Hepatocyte (in vitro differentiated cells): ENCODE measurements around the gene OCA2. TPM values are rescaled to one million over a fixed set of nuclear protein-coding genes. Genes with fewer than 3 reads are reported as not detected.
A peak's percentile ranks its signal among the peaks of the same experiment; 100 is the strongest.

Source experiments
- DNase-seq: peaks from one replicate; pipeline ENCODE4 v3.0.0-alpha.2; 2016; ENCODE audit warnings: low spot score
- H2AFZ ChIP-seq: fragments of 200-600 bp; sonication (generic); 2 replicates; pipeline ENCODE4 v1.6.0; 2016; ENCODE audit warnings: antibody characterized with exemption, mild to moderate bottlenecking
- H3K27ac ChIP-seq: fragments of 200-600 bp; sonication (generic); 2 replicates; pipeline ENCODE4 v1.5.1; 2016; ENCODE audit warnings: mild to moderate bottlenecking
- H3K27me3 ChIP-seq: fragments of 200-600 bp; sonication (generic); 2 replicates; pipeline ENCODE4 v1.6.1; 2016
- H3K36me3 ChIP-seq: fragments of 200-600 bp; sonication (generic); replicated peaks from 2 replicates; pipeline ENCODE4 v1.5.1; 2016; ENCODE audit warnings: low read depth; ENCODE audit not compliant: insufficient read depth
- H3K4me1 ChIP-seq: fragments of 200-600 bp; sonication (generic); 2 replicates; pipeline ENCODE4 v1.5.1; 2016; ENCODE audit warnings: mild to moderate bottlenecking, moderate library complexity; ENCODE audit not compliant: insufficient read depth
- H3K4me2 ChIP-seq: fragments of 200-600 bp; sonication (generic); 2 replicates; pipeline ENCODE4 v1.6.0; 2016
- H3K4me3 ChIP-seq: fragments of 200-600 bp; sonication (generic); 2 replicates; pipeline ENCODE4 v1.5.1; 2016; ENCODE audit warnings: mild to moderate bottlenecking
- H3K79me2 ChIP-seq: fragments of 200-600 bp; sonication (generic); 2 replicates; pipeline ENCODE4 v1.6.0; 2017; ENCODE audit warnings: mild to moderate bottlenecking
- H3K9me2 ChIP-seq: fragments of 200-600 bp; sonication (generic); replicated peaks from 2 replicates; pipeline ENCODE4 v1.6.0; 2017; ENCODE audit warnings: mild to moderate bottlenecking; ENCODE audit not compliant: insufficient read depth
- H3K9me3 ChIP-seq: fragments of 200-600 bp; sonication (generic); 2 replicates; pipeline ENCODE4 v1.5.1; 2016; ENCODE audit warnings: low read depth, mild to moderate bottlenecking
- H4K20me1 ChIP-seq: fragments of 200-600 bp; sonication (generic); 2 replicates; pipeline ENCODE4 v1.6.0; 2016; ENCODE audit warnings: mild to moderate bottlenecking; ENCODE audit not compliant: insufficient read depth, poor library complexity, severe bottlenecking
- EZH2 ChIP-seq: fragments of 200-600 bp; sonication (generic); IDR thresholded peaks from 2 replicates; pipeline ENCODE4 v1.6.1; 2016; ENCODE audit warnings: antibody characterized with exemption, mild to moderate bottlenecking, borderline replicate concordance
- EZH2phosphoT487 ChIP-seq: fragments of 200-600 bp; sonication (generic); IDR thresholded peaks from one replicate; pipeline ENCODE4 v1.6.1; 2018; ENCODE audit warnings: antibody characterized with exemption, mild to moderate bottlenecking, low read depth, moderate library complexity; ENCODE audit not compliant: unreplicated experiment, severe bottlenecking
- WGBS: methylation state at CpG from one replicate; pipeline ENCODE4 v1.1.6; 2016; ENCODE audit warnings: low lambda C conversion rate; ENCODE audit errors: missing lambda C conversion rate; 5-methylcytosine and 5-hydroxymethylcytosine counted together
- polyA plus RNA-seq: library from polyadenylated mRNA; unstranded; fragments of >200 nt; fragmentation: Nextera tagmentation; extraction: Ambion mirVana; gene quantifications from 2 replicates; pipeline ENCODE4 v1.2.1, GENCODE V29; 2016
- total RNA-seq: library from RNA; depleted of rRNA; stranded (reverse); fragments of >200 nt; gene quantifications from 2 replicates; pipeline ENCODE4 v1.2.3, GENCODE V29; 2014
- TF ChIP-seq, protein P1 (sequence below): fragments of 200-600 bp; sonication (generic); IDR thresholded peaks from 2 replicates; pipeline ENCODE4 v1.5.1; 2016; ENCODE audit warnings: antibody characterized with exemption, mild to moderate bottlenecking; ENCODE audit not compliant: poor library complexity

Gene OCA2
- total and polyA plus RNA-seq, 2 experiments from 2014 or later, result 25.1 to 27.7 TPM

GRCh38 chr15:28128031-28128430, 28.9 kb upstream of the OCA2 start:
- TF ChIP-seq EZH2 (no peak), EZH2phosphoT487 (no peak)
- TF ChIP-seq, protein P1, sequence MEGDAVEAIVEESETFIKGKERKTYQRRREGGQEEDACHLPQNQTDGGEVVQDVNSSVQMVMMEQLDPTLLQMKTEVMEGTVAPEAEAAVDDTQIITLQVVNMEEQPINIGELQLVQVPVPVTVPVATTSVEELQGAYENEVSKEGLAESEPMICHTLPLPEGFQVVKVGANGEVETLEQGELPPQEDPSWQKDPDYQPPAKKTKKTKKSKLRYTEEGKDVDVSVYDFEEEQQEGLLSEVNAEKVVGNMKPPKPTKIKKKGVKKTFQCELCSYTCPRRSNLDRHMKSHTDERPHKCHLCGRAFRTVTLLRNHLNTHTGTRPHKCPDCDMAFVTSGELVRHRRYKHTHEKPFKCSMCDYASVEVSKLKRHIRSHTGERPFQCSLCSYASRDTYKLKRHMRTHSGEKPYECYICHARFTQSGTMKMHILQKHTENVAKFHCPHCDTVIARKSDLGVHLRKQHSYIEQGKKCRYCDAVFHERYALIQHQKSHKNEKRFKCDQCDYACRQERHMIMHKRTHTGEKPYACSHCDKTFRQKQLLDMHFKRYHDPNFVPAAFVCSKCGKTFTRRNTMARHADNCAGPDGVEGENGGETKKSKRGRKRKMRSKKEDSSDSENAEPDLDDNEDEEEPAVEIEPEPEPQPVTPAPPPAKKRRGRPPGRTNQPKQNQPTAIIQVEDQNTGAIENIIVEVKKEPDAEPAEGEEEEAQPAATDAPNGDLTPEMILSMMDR, result no peak
- no peaks in the 10 kb centered on the region for H4K20me1 ChIP-seq
- no peak for DNase-seq
- H3K9me3 ChIP-seq, result no peaks in the 10 kb centered on the region
- no peak overlapping the region for H2AFZ ChIP-seq
- no peaks in the 10 kb centered on the region for H3K4me1 ChIP-seq
- H3K27me3 ChIP-seq, result no peaks in the 10 kb centered on the region
- H3K9me2 ChIP-seq, result no peaks in the 10 kb centered on the region
- WGBS, result 86% methylated on average over 11 of the region's 11 CpGs
- H3K4me3 ChIP-seq, result no peak overlapping the region
- H3K27ac ChIP-seq, result no peak overlapping the region
- no peaks in the 10 kb centered on the region for H3K36me3 ChIP-seq
- H3K79me2 ChIP-seq, result no peaks in the 10 kb centered on the region
- H3K4me2 ChIP-seq, result no peak overlapping the region

- H3K9me2 ChIP-seq, result no peaks in the 10 kb centered on the region
- no peak for TF ChIP-seq EZH2phosphoT487
- no peak for TF ChIP-seq EZH2
- TF ChIP-seq, protein P1, result no peak
- no peak overlapping the region for H2AFZ ChIP-seq
- no peak for DNase-seq
- H3K4me2 ChIP-seq, result no peak overlapping the region
- no peaks in the 10 kb centered on the region for H3K4me1 ChIP-seq
- 85% methylated on average over 11 of the region's 11 CpGs for WGBS
- H3K9me3 ChIP-seq, result no peaks in the 10 kb centered on the region
- no peak overlapping the region for H3K4me3 ChIP-seq
- no peaks in the 10 kb centered on the region for H3K79me2 ChIP-seq
- H4K20me1 ChIP-seq, result no peaks in the 10 kb centered on the region
- no peaks in the 10 kb centered on the region for H3K36me3 ChIP-seq
- no peak overlapping the region for H3K27ac ChIP-seq
- no peaks in the 10 kb centered on the region for H3K27me3 ChIP-seq
Measured at GRCh38 chr15:28127036-28127435, 27.9 kb upstream of the OCA2 start.

- H4K20me1 ChIP-seq, result no peaks in the 10 kb centered on the region
Measured at GRCh38 chr15:28125673-28126651, 26.8 kb upstream of the OCA2 start.

More at GRCh38 chr15:28125673-28126651, 26.8 kb upstream of the OCA2 start:
- no peak overlapping the region for H3K4me2 ChIP-seq
- no peak overlapping the region for H3K27ac ChIP-seq
- no peak overlapping the region for H2AFZ ChIP-seq
- TF ChIP-seq, protein P1, result peak; percentile 72
- TF ChIP-seq EZH2phosphoT487 (no peak), EZH2 (no peak)
- no peaks in the 10 kb centered on the region for H3K9me2 ChIP-seq
- DNase-seq, result peak; percentile 81
- H3K36me3 ChIP-seq, result no peaks in the 10 kb centered on the region
- WGBS, result 75% methylated on average over 17 of the region's 17 CpGs
- no peak overlapping the region for H3K4me3 ChIP-seq
- no peaks in the 10 kb centered on the region for H3K27me3 ChIP-seq
- no peaks in the 10 kb centered on the region for H3K4me1 ChIP-seq
- no peaks in the 10 kb centered on the region for H3K79me2 ChIP-seq
- no peaks in the 10 kb centered on the region for H3K9me3 ChIP-seq
